Type B pancreatic cell (in vitro differentiated cells): ENCODE data around the gene AP3B1. TPM values are rescaled to one million over a fixed set of nuclear protein-coding genes. Genes with fewer than 3 reads are reported as not detected.

Source experiments
- DNase-seq: peaks from one replicate; pipeline ENCODE4 v3.0.0; 2021; ENCODE audit warnings: mixed read lengths; ENCODE audit not compliant: unreplicated experiment; ENCODE audit errors: extremely low spot score
- H3K27ac Mint-ChIP-seq: 2 replicates; pipeline ENCODE4 v1.8.0; 2021; ENCODE audit warnings: mild to moderate bottlenecking, mixed read lengths
- H3K27me3 Mint-ChIP-seq: 2 replicates; pipeline ENCODE4 v1.8.0; 2021; ENCODE audit warnings: mixed read lengths
- H3K36me3 Mint-ChIP-seq: 2 replicates; pipeline ENCODE4 v1.8.0; 2021; ENCODE audit warnings: mixed read lengths
- H3K4me1 Mint-ChIP-seq: one replicate; pipeline ENCODE4 v1.8.0; 2021; ENCODE audit warnings: mixed read lengths; ENCODE audit not compliant: unreplicated experiment
- H3K4me3 Mint-ChIP-seq: 2 replicates; pipeline ENCODE4 v1.8.0; 2021; ENCODE audit warnings: mild to moderate bottlenecking, mixed read lengths
- H3K9me3 Mint-ChIP-seq: 2 replicates; pipeline ENCODE4 v1.8.0; 2021; ENCODE audit warnings: mixed read lengths
- CTCF ChIP-seq: fragments of 200-600 bp; sonication (generic); conservative IDR thresholded peaks from 2 replicates; pipeline ENCODE4 v1.5.0; 2021; ENCODE audit warnings: antibody characterized with exemption, mild to moderate bottlenecking
- total RNA-seq: library from RNA; stranded (reverse); gene quantifications from 2 replicates; pipeline ENCODE4 v1.2.1, GENCODE V29; 2021; ENCODE audit warnings: low replicate concordance

The AP3B1 gene
- total RNA-seq, 1 donor from 2014 or later: 48.4 TPM

GRCh38 chr5:78003450-78003849 lies 291.0 kb downstream of the AP3B1 start:
- Mint-ChIP-seq H3K27me3 (no peaks in the 10 kb centered on the region), H3K4me1 (peaks cover 26% of the 10 kb centered on the region), H3K36me3 (peaks cover 10% of the 10 kb centered on the region), H3K27ac (no peak overlapping the region), H3K9me3 (no peaks in the 10 kb centered on the region), H3K4me3 (no peak overlapping the region)
- no peak for DNase-seq
- no peak for TF ChIP-seq CTCF

- no peak for DNase-seq
- Mint-ChIP-seq H3K4me1 (peaks cover 26% of the 10 kb centered on the region), H3K4me3 (no peak overlapping the region), H3K27me3 (no peaks in the 10 kb centered on the region), H3K9me3 (no peaks in the 10 kb centered on the region), H3K36me3 (peaks cover 13% of the 10 kb centered on the region), H3K27ac (no peak overlapping the region)
- TF ChIP-seq CTCF: no peak
These were observed 291.8 kb downstream of the AP3B1 start for GRCh38 chr5:78002690-78003089.

GRCh38 chr5:78001197-78001596 lies 293.3 kb downstream of the AP3B1 start:
- no peak overlapping the region for H3K4me3 Mint-ChIP-seq
- peaks cover 29% of the 10 kb centered on the region for H3K4me1 Mint-ChIP-seq
- no peak for DNase-seq
- H3K27me3 Mint-ChIP-seq: no peaks in the 10 kb centered on the region
- no peak for TF ChIP-seq CTCF
- no peak overlapping the region for H3K27ac Mint-ChIP-seq
- H3K36me3 Mint-ChIP-seq: peaks cover 18% of the 10 kb centered on the region
- no peaks in the 10 kb centered on the region for H3K9me3 Mint-ChIP-seq

- Mint-ChIP-seq H3K27ac (no peak overlapping the region), H3K36me3 (peaks cover 21% of the 10 kb centered on the region), H3K9me3 (no peaks in the 10 kb centered on the region), H3K27me3 (peaks cover 7% of the 10 kb centered on the region), H3K4me1 (peaks cover 24% of the 10 kb centered on the region), H3K4me3 (no peak overlapping the region)
- DNase-seq: no peak
- TF ChIP-seq CTCF: no peak
These were observed 294.3 kb downstream of the AP3B1 start for GRCh38 chr5:78000191-78000590.

GRCh38 chr5:77999399-77999798 lies 295.1 kb downstream of the AP3B1 start:
- Mint-ChIP-seq H3K27me3 (peaks cover 11% of the 10 kb centered on the region), H3K36me3 (peaks cover 25% of the 10 kb centered on the region), H3K27ac (no peak overlapping the region), H3K4me1 (peaks cover 25% of the 10 kb centered on the region), H3K4me3 (no peak overlapping the region), H3K9me3 (no peaks in the 10 kb centered on the region)
- no peak for TF ChIP-seq CTCF
- no peak for DNase-seq

GRCh38 chr5:77996943-77997342 lies 297.6 kb downstream of the AP3B1 start:
- no peak for TF ChIP-seq CTCF
- Mint-ChIP-seq H3K27ac (no peak overlapping the region), H3K27me3 (peaks cover 11% of the 10 kb centered on the region), H3K36me3 (peaks cover 28% of the 10 kb centered on the region), H3K4me1 (peaks cover 17% of the 10 kb centered on the region), H3K4me3 (no peak overlapping the region), H3K9me3 (no peaks in the 10 kb centered on the region)
- no peak for DNase-seq
